DND-41 (cell line): Measurements from ENCODE around the gene LUZP2.

ENCODE experiments used
- ATAC-seq: fragments of 200-7000 bp; cut with Tn5 transposase; 3 replicates; pipeline ENCODE4 v1.9.1; 2021; ENCODE audit warnings: low read depth; ENCODE audit not compliant: insufficient read depth
- DNase-seq: peaks from one replicate; pipeline ENCODE4 v3.0.0-alpha.2; 2020
- H2AFZ ChIP-seq: 2 replicates; pipeline ENCODE4 v1.6.0; 2012; ENCODE audit warnings: low read depth, low read length
- H3K27ac ChIP-seq: 2 replicates; pipeline ENCODE4 v1.5.1; 2012; ENCODE audit warnings: low read length, inconsistent platforms
- H3K27me3 ChIP-seq: fragments of 200-600 bp; sonication (generic); 2 replicates; pipeline ENCODE4 v1.6.0; 2012; ENCODE audit warnings: low read length, mild to moderate bottlenecking, inconsistent platforms; ENCODE audit not compliant: insufficient read depth, poor library complexity
- H3K36me3 ChIP-seq: 2 replicates; pipeline ENCODE4 v1.5.1; 2012; ENCODE audit warnings: low read length, inconsistent platforms; ENCODE audit not compliant: insufficient read depth
- H3K4me1 ChIP-seq: 2 replicates; pipeline ENCODE4 v1.5.1; 2012; ENCODE audit warnings: mild to moderate bottlenecking, low read length; ENCODE audit not compliant: insufficient read depth
- H3K4me2 ChIP-seq: 2 replicates; pipeline ENCODE4 v1.6.0; 2012; ENCODE audit warnings: mild to moderate bottlenecking, moderate library complexity, low read length, inconsistent platforms; ENCODE audit not compliant: insufficient read depth
- H3K4me3 ChIP-seq, 2 experiments: fragments of 200-600 bp in 1 of 2; shearing (Covaris generic) in 1 of 2; 2 replicates each; pipeline ENCODE4 v1.5.1; 2012 to 2016; ENCODE audit warnings: inconsistent platforms in 2 of 2, low read length in 2 of 2, mild to moderate bottlenecking in 2 of 2, low read depth in 1 of 2, moderate library complexity in 1 of 2
- H3K79me2 ChIP-seq: 2 replicates; pipeline ENCODE4 v1.6.0; 2012; ENCODE audit warnings: low read length, inconsistent platforms; ENCODE audit not compliant: insufficient read depth
- H3K9ac ChIP-seq: 2 replicates; pipeline ENCODE4 v1.6.0; 2012; ENCODE audit warnings: low read depth, mild to moderate bottlenecking, inconsistent platforms, low read length, moderate library complexity
- H3K9me3 ChIP-seq: 2 replicates; pipeline ENCODE4 v1.5.1; 2012; ENCODE audit warnings: low read length, moderate library complexity, mild to moderate bottlenecking, inconsistent platforms; ENCODE audit not compliant: insufficient read depth, severe bottlenecking
- H4K20me1 ChIP-seq: 2 replicates; pipeline ENCODE4 v1.6.0; 2012; ENCODE audit warnings: low read length; ENCODE audit not compliant: insufficient read depth
- EZH2 ChIP-seq: IDR thresholded peaks from 3 replicates; pipeline ENCODE4 v1.6.1; 2012; ENCODE audit warnings: borderline replicate concordance, low read depth, mild to moderate bottlenecking, moderate library complexity, low read length, inconsistent platforms; ENCODE audit not compliant: severe bottlenecking
- TF ChIP-seq, protein P1 (sequence below): IDR thresholded peaks from 2 replicates; pipeline ENCODE4 v1.5.1; 2012; ENCODE audit warnings: borderline replicate concordance, low read length, moderate library complexity, mild to moderate bottlenecking; ENCODE audit not compliant: poor library complexity, severe bottlenecking; ENCODE audit errors: extremely low read depth

The LUZP2 gene

GRCh38 chr11:24819006-24819405, 322.2 kb downstream of the LUZP2 start:
- Histone ChIP-seq H3K4me1 (no peaks in the 10 kb centered on the region), H3K4me2 (no peak overlapping the region), H3K4me3 (no peak overlapping the region), H3K9me3 (no peaks in the 10 kb centered on the region), H4K20me1 (no peaks in the 10 kb centered on the region), H3K9ac (no peak overlapping the region), H3K27me3 (no peaks in the 10 kb centered on the region), H2AFZ (no peak overlapping the region), H3K36me3 (no peaks in the 10 kb centered on the region), H3K27ac (no peak overlapping the region), H3K79me2 (no peaks in the 10 kb centered on the region)
- ATAC-seq (no peak), DNase-seq (no peak)
- TF ChIP-seq, protein P1, sequence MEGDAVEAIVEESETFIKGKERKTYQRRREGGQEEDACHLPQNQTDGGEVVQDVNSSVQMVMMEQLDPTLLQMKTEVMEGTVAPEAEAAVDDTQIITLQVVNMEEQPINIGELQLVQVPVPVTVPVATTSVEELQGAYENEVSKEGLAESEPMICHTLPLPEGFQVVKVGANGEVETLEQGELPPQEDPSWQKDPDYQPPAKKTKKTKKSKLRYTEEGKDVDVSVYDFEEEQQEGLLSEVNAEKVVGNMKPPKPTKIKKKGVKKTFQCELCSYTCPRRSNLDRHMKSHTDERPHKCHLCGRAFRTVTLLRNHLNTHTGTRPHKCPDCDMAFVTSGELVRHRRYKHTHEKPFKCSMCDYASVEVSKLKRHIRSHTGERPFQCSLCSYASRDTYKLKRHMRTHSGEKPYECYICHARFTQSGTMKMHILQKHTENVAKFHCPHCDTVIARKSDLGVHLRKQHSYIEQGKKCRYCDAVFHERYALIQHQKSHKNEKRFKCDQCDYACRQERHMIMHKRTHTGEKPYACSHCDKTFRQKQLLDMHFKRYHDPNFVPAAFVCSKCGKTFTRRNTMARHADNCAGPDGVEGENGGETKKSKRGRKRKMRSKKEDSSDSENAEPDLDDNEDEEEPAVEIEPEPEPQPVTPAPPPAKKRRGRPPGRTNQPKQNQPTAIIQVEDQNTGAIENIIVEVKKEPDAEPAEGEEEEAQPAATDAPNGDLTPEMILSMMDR, result no peak
- TF ChIP-seq EZH2, result no peak

- no peak for TF ChIP-seq EZH2
- TF ChIP-seq, protein P1, result no peak
- Histone ChIP-seq H3K4me3 (no peak overlapping the region), H2AFZ (no peak overlapping the region), H4K20me1 (no peaks in the 10 kb centered on the region), H3K9me3 (no peaks in the 10 kb centered on the region), H3K4me1 (no peaks in the 10 kb centered on the region), H3K27ac (no peak overlapping the region), H3K79me2 (no peaks in the 10 kb centered on the region), H3K9ac (no peak overlapping the region), H3K27me3 (no peaks in the 10 kb centered on the region), H3K4me2 (no peak overlapping the region), H3K36me3 (no peaks in the 10 kb centered on the region)
- DNase-seq (no peak), ATAC-seq (no peak)
These were observed 323.1 kb downstream of the LUZP2 start for GRCh38 chr11:24819863-24820434.

DNA sequence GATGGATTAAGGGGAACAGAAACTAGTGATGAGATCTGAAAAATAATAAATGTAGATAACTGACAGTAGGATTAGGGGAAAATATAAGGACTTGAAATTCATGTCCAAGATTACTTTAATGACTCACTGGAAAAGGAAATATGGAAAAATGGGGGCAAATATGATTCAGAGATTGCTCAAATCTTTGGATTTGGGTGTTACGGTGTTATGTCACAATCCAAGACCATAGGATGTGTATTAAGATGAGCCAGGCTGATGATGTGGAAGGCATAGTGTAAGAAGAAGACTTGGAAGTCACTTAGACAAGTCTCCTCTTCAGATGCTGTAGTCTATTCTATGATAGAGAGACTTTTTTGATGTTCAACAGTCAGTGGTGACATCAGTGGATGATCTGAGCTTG, 323.7 kb downstream of the LUZP2 start:
- no peak for DNase-seq
- no peaks in the 10 kb centered on the region for H3K27me3 ChIP-seq
- H3K36me3 ChIP-seq, result no peaks in the 10 kb centered on the region
- H3K27ac ChIP-seq, result no peak overlapping the region
- H3K79me2 ChIP-seq, result no peaks in the 10 kb centered on the region
- H3K9me3 ChIP-seq, result no peaks in the 10 kb centered on the region
- no peak overlapping the region for H3K9ac ChIP-seq
- H4K20me1 ChIP-seq, result no peaks in the 10 kb centered on the region
- no peak overlapping the region for H2AFZ ChIP-seq
- TF ChIP-seq, protein P1, result no peak
- no peak for TF ChIP-seq EZH2
- ATAC-seq, result no peak
- H3K4me1 ChIP-seq, result no peaks in the 10 kb centered on the region
- no peak overlapping the region for H3K4me3 ChIP-seq
- no peak overlapping the region for H3K4me2 ChIP-seq
